Hepatocyte (in vitro differentiated cells): ENCODE measurements around the gene LILRA5. TPM values are rescaled to one million over a fixed set of nuclear protein-coding genes. Genes with fewer than 3 reads are reported as not detected.

Experiments
- DNase-seq: peaks from one replicate; pipeline ENCODE4 v3.0.0-alpha.2; 2016; ENCODE audit warnings: low spot score
- H2AFZ ChIP-seq: fragments of 200-600 bp; sonication (generic); 2 replicates; pipeline ENCODE4 v1.6.0; 2016; ENCODE audit warnings: antibody characterized with exemption, mild to moderate bottlenecking
- H3K27ac ChIP-seq: fragments of 200-600 bp; sonication (generic); 2 replicates; pipeline ENCODE4 v1.5.1; 2016; ENCODE audit warnings: mild to moderate bottlenecking
- H3K27me3 ChIP-seq: fragments of 200-600 bp; sonication (generic); 2 replicates; pipeline ENCODE4 v1.6.1; 2016
- H3K36me3 ChIP-seq: fragments of 200-600 bp; sonication (generic); replicated peaks from 2 replicates; pipeline ENCODE4 v1.5.1; 2016; ENCODE audit warnings: low read depth; ENCODE audit not compliant: insufficient read depth
- H3K4me1 ChIP-seq: fragments of 200-600 bp; sonication (generic); 2 replicates; pipeline ENCODE4 v1.5.1; 2016; ENCODE audit warnings: mild to moderate bottlenecking, moderate library complexity; ENCODE audit not compliant: insufficient read depth
- H3K4me2 ChIP-seq: fragments of 200-600 bp; sonication (generic); 2 replicates; pipeline ENCODE4 v1.6.0; 2016
- H3K4me3 ChIP-seq: fragments of 200-600 bp; sonication (generic); 2 replicates; pipeline ENCODE4 v1.5.1; 2016; ENCODE audit warnings: mild to moderate bottlenecking
- H3K79me2 ChIP-seq: fragments of 200-600 bp; sonication (generic); 2 replicates; pipeline ENCODE4 v1.6.0; 2017; ENCODE audit warnings: mild to moderate bottlenecking
- H3K9me2 ChIP-seq: fragments of 200-600 bp; sonication (generic); replicated peaks from 2 replicates; pipeline ENCODE4 v1.6.0; 2017; ENCODE audit warnings: mild to moderate bottlenecking; ENCODE audit not compliant: insufficient read depth
- H3K9me3 ChIP-seq: fragments of 200-600 bp; sonication (generic); 2 replicates; pipeline ENCODE4 v1.5.1; 2016; ENCODE audit warnings: low read depth, mild to moderate bottlenecking
- H4K20me1 ChIP-seq: fragments of 200-600 bp; sonication (generic); 2 replicates; pipeline ENCODE4 v1.6.0; 2016; ENCODE audit warnings: mild to moderate bottlenecking; ENCODE audit not compliant: insufficient read depth, poor library complexity, severe bottlenecking
- EZH2 ChIP-seq: fragments of 200-600 bp; sonication (generic); IDR thresholded peaks from 2 replicates; pipeline ENCODE4 v1.6.1; 2016; ENCODE audit warnings: antibody characterized with exemption, mild to moderate bottlenecking, borderline replicate concordance
- EZH2phosphoT487 ChIP-seq: fragments of 200-600 bp; sonication (generic); IDR thresholded peaks from one replicate; pipeline ENCODE4 v1.6.1; 2018; ENCODE audit warnings: antibody characterized with exemption, mild to moderate bottlenecking, low read depth, moderate library complexity; ENCODE audit not compliant: unreplicated experiment, severe bottlenecking
- WGBS: methylation state at CpG from one replicate; pipeline ENCODE4 v1.1.6; 2016; ENCODE audit warnings: low lambda C conversion rate; ENCODE audit errors: missing lambda C conversion rate; 5-methylcytosine and 5-hydroxymethylcytosine counted together
- polyA plus RNA-seq: library from polyadenylated mRNA; unstranded; fragments of >200 nt; fragmentation: Nextera tagmentation; extraction: Ambion mirVana; gene quantifications from 2 replicates; pipeline ENCODE4 v1.2.1, GENCODE V29; 2016
- total RNA-seq: library from RNA; depleted of rRNA; stranded (reverse); fragments of >200 nt; gene quantifications from 2 replicates; pipeline ENCODE4 v1.2.3, GENCODE V29; 2014
- TF ChIP-seq, protein P1 (sequence below): fragments of 200-600 bp; sonication (generic); IDR thresholded peaks from 2 replicates; pipeline ENCODE4 v1.5.1; 2016; ENCODE audit warnings: antibody characterized with exemption, mild to moderate bottlenecking; ENCODE audit not compliant: poor library complexity

The LILRA5 gene
- total and polyA plus RNA-seq, 2 experiments from 2014 or later, result not detected

DNA sequence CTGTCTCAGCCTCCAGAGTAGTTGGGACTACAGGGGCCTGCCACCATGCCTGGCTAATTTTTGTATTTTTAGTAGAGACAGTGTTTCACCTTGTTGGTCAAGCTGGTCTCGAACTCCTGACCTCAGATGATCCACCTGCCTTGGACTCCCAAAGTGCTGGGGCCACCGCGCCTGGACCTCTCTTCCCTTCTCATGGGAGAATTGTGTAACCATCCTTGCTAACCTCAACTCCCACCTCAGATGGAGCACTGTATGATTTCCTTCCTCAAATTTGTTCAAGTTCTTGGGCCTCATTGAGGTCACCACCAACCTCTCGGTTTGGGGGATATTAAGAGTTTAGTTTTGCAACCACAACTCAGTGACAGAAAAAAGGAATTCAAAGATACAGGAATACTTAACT, 10.7 kb downstream of the LILRA5 start:
- Histone ChIP-seq H3K27ac (no peak overlapping the region), H4K20me1 (no peaks in the 10 kb centered on the region), H3K4me3 (no peak overlapping the region), H3K79me2 (no peaks in the 10 kb centered on the region), H3K36me3 (no peaks in the 10 kb centered on the region), H3K4me2 (no peak overlapping the region), H3K4me1 (no peaks in the 10 kb centered on the region), H2AFZ (no peak overlapping the region), H3K27me3 (peaks cover 7% of the 10 kb centered on the region), H3K9me2 (no peaks in the 10 kb centered on the region), H3K9me3 (no peaks in the 10 kb centered on the region)
- no peak for DNase-seq
- TF ChIP-seq, protein P1, sequence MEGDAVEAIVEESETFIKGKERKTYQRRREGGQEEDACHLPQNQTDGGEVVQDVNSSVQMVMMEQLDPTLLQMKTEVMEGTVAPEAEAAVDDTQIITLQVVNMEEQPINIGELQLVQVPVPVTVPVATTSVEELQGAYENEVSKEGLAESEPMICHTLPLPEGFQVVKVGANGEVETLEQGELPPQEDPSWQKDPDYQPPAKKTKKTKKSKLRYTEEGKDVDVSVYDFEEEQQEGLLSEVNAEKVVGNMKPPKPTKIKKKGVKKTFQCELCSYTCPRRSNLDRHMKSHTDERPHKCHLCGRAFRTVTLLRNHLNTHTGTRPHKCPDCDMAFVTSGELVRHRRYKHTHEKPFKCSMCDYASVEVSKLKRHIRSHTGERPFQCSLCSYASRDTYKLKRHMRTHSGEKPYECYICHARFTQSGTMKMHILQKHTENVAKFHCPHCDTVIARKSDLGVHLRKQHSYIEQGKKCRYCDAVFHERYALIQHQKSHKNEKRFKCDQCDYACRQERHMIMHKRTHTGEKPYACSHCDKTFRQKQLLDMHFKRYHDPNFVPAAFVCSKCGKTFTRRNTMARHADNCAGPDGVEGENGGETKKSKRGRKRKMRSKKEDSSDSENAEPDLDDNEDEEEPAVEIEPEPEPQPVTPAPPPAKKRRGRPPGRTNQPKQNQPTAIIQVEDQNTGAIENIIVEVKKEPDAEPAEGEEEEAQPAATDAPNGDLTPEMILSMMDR, result no peak
- TF ChIP-seq EZH2 (no peak), EZH2phosphoT487 (no peak)
- WGBS, result 75% methylated on average over 4 of the region's 4 CpGs

DNA sequence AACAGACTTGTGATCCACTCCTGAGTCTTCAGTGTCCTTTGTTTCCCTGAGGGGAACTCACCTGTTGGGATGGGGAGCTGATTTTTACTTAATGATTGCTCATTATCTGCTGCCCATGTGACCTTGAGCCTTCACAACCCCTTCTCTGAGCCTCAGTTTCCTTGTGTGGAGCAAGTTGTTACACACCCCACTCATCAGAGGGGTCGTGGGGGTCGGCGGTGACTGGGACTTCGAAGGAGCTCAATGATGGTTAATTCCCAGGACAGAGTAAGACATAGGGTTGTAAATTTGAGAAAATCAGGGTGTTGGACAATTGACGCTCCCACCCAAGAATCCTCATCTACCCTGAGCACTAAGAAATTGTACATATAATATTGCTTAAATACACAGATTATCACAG, 13.5 kb downstream of the LILRA5 start:
- Histone ChIP-seq H3K27ac (no peak overlapping the region), H2AFZ (no peak overlapping the region)

DNA sequence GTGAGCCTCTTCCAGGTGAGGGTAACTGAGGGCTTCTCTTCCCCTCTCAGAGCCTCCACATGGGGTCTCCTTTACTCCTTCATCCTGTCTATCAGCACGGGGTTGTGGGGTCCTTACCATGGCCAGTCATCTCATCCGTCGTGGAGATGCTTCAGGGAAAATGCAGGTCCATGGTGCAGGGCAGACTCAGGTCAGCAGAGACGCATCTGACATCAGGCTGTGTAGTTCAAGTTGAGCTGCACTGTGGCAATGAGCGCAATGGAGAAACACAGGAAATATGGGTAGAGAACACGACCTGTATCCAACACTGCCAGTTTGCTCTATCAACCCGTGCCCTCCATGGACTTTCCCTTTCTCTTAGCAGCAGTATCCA, 13.9 kb downstream of the LILRA5 start:
- Histone ChIP-seq H3K4me1 (no peaks in the 10 kb centered on the region), H3K9me2 (no peaks in the 10 kb centered on the region), H4K20me1 (no peaks in the 10 kb centered on the region), H3K9me3 (no peaks in the 10 kb centered on the region), H3K4me2 (no peak overlapping the region), H3K79me2 (no peaks in the 10 kb centered on the region), H3K27me3 (peaks cover 7% of the 10 kb centered on the region), H3K4me3 (no peak overlapping the region), H3K36me3 (no peaks in the 10 kb centered on the region), H3K27ac (no peak overlapping the region), H2AFZ (no peak overlapping the region)
- no peak for DNase-seq
- 68% methylated on average over 7 of the region's 7 CpGs for WGBS
- TF ChIP-seq, protein P1, result no peak

More for the DNA sequence above, 13.5 kb downstream of the LILRA5 start:
- Histone ChIP-seq H4K20me1 (no peaks in the 10 kb centered on the region), H3K9me3 (no peaks in the 10 kb centered on the region), H3K27me3 (peaks cover 7% of the 10 kb centered on the region), H3K36me3 (no peaks in the 10 kb centered on the region), H3K79me2 (no peaks in the 10 kb centered on the region), H3K9me2 (no peaks in the 10 kb centered on the region), H3K4me1 (no peaks in the 10 kb centered on the region), H3K4me3 (no peak overlapping the region), H3K4me2 (no peak overlapping the region)
- 81% methylated on average over 5 of the region's 5 CpGs for WGBS
- no peak for DNase-seq
- TF ChIP-seq EZH2phosphoT487 (no peak), EZH2 (no peak)
- TF ChIP-seq, protein P1, result no peak
